ENCODE data around the gene SPTBN2.

SPTBN2 gene

DNA sequence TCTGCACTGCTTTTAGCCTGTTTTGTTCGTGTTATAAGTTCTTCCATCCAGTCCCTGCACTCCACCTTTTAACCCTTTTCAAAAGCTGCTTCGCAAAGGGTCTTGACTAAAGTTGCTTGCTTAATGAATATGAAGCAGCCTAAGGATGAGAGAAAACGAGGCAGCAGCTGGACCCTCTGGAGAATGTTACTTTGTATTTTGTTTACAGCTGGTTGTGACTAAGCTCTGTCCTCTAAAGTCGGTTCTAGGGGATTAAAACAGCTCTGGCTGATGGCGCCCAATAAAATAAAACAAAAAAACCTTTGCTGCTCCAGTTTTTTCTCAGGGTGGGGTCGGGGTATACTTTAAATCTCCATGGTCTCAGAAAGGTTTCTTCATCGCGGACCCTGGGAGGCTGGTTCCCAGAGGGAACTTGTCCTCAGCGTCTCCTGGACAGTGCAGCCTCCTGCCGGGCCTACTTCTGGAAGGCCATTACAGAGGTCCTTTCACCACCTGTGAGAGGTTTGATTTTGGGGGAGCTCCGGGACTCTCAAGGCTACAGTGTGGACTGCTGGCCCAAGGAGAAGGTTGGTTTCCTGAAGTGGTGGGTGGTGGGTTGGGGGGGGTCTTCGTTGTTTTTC is 91.3 kb downstream of the SPTBN2 start:
- DNase-seq, result no peak

DNA sequence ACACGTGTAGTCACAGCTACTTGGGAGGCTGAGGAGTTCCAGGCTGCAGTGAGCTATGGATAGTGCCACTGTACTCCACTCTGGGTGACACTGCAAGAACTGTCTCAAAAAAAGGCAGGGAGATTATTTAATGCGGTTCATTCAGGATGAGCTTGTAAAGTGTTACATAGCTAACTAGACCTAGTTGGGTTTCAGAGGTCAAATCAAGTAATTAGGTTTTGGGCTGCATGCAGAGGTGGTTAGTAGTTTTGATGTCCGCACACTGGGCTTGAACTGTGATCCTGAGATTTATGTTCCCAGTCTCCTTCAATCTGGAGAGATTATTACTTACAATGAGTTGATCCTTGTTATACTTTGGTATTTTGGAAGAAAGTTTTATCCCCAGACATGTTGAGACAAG is 92.6 kb downstream of the SPTBN2 start:
- DNase-seq, result no peak
